Type B pancreatic cell (in vitro differentiated cells): ENCODE data around the gene HDAC8. TPM values are rescaled to one million over a fixed set of nuclear protein-coding genes. Genes with fewer than 3 reads are reported as not detected.
A peak's percentile ranks its signal among the peaks of the same experiment; 100 is the strongest.

Experiments
- DNase-seq: peaks from one replicate; pipeline ENCODE4 v3.0.0; 2021; ENCODE audit warnings: mixed read lengths; ENCODE audit not compliant: unreplicated experiment; ENCODE audit errors: extremely low spot score
- H3K27ac Mint-ChIP-seq: 2 replicates; pipeline ENCODE4 v1.8.0; 2021; ENCODE audit warnings: mild to moderate bottlenecking, mixed read lengths
- H3K27me3 Mint-ChIP-seq: 2 replicates; pipeline ENCODE4 v1.8.0; 2021; ENCODE audit warnings: mixed read lengths
- H3K36me3 Mint-ChIP-seq: 2 replicates; pipeline ENCODE4 v1.8.0; 2021; ENCODE audit warnings: mixed read lengths
- H3K4me1 Mint-ChIP-seq: one replicate; pipeline ENCODE4 v1.8.0; 2021; ENCODE audit warnings: mixed read lengths; ENCODE audit not compliant: unreplicated experiment
- H3K4me3 Mint-ChIP-seq: 2 replicates; pipeline ENCODE4 v1.8.0; 2021; ENCODE audit warnings: mild to moderate bottlenecking, mixed read lengths
- H3K9me3 Mint-ChIP-seq: 2 replicates; pipeline ENCODE4 v1.8.0; 2021; ENCODE audit warnings: mixed read lengths
- long read RNA-seq: library from polyadenylated mRNA; unstranded; transcript quantifications from one replicate; pipeline ENCODE4 v2.0.0, GENCODE V29; 2020
- total RNA-seq: library from RNA; stranded (reverse); gene quantifications from 2 replicates; pipeline ENCODE4 v1.2.1, GENCODE V29; 2021; ENCODE audit warnings: low replicate concordance
- TF ChIP-seq, protein P1 (sequence below): fragments of 200-600 bp; sonication (generic); conservative IDR thresholded peaks from 2 replicates; pipeline ENCODE4 v1.5.0; 2021; ENCODE audit warnings: antibody characterized with exemption, mild to moderate bottlenecking

HDAC8 gene
- 30.3 and 32.4 TPM in 2 replicates for total RNA-seq
- long read RNA-seq, transcript HDAC8-207 (11 exons, 2,110 nt): major isoform, 43 of 90 reads
- long read RNA-seq, transcript HDAC8-214 (8 exons, 2,373 nt): minor isoform, 28 of 90 reads
- long read RNA-seq, partial matches to known transcripts: 0 of 90 reads
- long read RNA-seq, other reads (novel, unspliced or antisense): 12 of 90 reads

DNA sequence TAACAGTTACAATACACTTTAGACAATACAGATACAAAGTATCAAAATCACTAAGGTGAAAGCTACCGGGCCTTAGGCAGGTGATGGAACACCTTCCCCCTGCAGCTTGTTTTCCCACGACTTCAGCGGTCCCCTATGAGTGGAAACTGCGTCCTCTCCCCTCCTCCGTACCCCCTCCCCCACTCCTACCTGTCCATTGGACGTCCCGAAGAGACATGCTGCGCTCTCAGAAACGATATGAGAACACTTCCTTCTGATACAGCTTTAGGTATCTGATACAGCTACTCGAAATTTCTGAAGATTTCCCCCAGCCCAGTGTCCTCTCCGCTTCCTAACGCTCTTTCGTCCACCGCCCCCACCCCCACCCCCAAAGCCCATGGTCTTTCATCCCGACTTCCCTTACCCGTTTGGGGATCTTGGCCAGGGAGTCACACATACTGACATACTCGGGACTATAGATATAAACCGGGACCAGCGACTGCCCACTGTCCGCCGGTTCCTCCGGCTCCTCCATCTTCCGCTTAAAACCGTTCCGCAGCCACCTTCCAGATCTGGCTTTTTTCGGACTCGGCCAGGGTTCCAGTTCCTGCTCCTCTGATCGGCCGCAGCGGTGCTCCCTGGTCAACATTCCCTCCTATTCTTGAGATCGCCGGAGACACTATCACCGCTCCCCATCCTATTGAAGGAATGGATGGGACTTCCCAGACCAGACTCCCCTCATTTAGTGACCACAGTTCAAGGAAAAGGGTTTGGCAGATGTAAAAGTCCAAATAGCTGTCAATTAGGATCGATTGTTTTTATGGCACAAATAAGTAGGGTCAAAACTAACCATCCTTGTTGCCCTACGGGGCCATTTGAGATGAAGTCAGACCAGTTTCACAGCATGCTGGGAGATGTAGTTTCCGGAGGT, at the start of gene HDAC8:
Gene HDAC8, minus strand, starts transcription at position 596 of the 910 bp plus-strand sequence. Its CDS starts 82 bp downstream, at position 514.
- H3K9me3 Mint-ChIP-seq: no peaks in the 10 kb centered on the region
- peak within 1 kb of the TSS; percentile 93 for H3K4me3 Mint-ChIP-seq
- peak within 1 kb of the TSS; percentile 83 for H3K27ac Mint-ChIP-seq
- no peak for DNase-seq
- H3K4me1 Mint-ChIP-seq: no peaks in the 10 kb centered on the region
- no peaks in the 10 kb centered on the region for H3K27me3 Mint-ChIP-seq
- H3K36me3 Mint-ChIP-seq: no peaks in the 10 kb centered on the region
- TF ChIP-seq, protein P1, sequence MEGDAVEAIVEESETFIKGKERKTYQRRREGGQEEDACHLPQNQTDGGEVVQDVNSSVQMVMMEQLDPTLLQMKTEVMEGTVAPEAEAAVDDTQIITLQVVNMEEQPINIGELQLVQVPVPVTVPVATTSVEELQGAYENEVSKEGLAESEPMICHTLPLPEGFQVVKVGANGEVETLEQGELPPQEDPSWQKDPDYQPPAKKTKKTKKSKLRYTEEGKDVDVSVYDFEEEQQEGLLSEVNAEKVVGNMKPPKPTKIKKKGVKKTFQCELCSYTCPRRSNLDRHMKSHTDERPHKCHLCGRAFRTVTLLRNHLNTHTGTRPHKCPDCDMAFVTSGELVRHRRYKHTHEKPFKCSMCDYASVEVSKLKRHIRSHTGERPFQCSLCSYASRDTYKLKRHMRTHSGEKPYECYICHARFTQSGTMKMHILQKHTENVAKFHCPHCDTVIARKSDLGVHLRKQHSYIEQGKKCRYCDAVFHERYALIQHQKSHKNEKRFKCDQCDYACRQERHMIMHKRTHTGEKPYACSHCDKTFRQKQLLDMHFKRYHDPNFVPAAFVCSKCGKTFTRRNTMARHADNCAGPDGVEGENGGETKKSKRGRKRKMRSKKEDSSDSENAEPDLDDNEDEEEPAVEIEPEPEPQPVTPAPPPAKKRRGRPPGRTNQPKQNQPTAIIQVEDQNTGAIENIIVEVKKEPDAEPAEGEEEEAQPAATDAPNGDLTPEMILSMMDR: no peak

DNA sequence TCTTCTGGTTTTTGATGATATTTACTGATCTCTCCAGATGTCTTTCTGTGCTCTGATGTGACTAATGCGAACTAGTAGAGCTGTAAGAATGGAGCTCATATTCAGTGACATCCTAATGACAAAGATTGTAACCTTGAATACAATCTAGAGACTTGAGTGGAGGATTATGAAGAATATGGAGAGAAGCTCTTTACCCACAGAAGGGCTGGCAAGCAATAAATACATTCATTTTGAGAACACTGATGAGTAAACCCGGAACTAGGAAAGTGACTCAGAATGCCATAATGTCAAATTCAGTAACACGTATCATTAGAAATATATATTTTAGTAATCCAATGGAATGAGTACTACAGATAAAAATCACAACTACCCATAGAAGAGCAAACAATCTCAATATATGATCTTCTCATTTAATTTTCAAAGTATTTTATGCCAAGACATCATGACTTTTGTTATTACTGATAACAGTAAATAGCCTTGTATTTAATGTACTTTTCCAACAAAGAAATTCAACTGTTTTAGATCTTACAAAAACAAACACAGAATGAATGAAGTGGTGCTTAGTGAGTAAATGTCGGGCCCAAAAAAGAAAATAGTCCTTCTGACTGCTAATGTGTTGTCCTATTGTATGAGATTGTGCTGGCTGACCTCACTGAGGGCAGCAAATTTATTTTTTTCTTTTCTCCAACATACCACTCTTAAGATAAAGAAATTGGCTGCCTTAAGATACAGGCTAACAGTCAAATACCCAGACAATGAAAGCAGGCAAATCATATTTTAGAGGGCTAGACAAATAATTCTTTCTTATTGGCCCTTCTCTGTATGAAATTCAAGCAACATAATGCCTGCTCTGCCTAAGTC, 49.2 kb upstream of the HDAC8 start:
- H3K36me3 Mint-ChIP-seq: peaks cover 6% of the 10 kb centered on the region
- H3K4me1 Mint-ChIP-seq: no peaks in the 10 kb centered on the region
- TF ChIP-seq, protein P1: no peak
- DNase-seq: no peak
- no peak overlapping the region for H3K4me3 Mint-ChIP-seq
- no peaks in the 10 kb centered on the region for H3K27me3 Mint-ChIP-seq
- no peaks in the 10 kb centered on the region for H3K9me3 Mint-ChIP-seq
- no peak overlapping the region for H3K27ac Mint-ChIP-seq

DNA sequence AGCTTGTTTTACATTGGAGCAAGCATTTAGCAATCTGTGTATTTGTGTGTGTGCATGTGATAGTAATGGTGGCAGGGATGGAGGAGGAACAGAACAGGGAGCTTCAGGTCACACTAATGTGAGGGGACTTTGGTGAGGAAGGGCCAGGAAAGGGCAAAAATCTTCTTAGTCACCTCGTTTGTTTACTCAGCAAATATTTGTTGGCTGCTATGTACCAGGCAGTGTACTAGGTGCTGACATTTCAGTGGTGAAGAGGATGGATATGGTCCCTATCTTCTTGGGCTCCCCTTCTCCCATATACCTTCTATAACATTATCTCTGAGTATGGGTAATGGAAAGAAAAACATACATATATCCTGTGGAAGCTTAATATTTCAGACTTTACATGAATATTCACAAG, 48.5 kb upstream of the HDAC8 start:
- TF ChIP-seq, protein P1: no peak
- DNase-seq: no peak
- H3K9me3 Mint-ChIP-seq: no peaks in the 10 kb centered on the region

DNA sequence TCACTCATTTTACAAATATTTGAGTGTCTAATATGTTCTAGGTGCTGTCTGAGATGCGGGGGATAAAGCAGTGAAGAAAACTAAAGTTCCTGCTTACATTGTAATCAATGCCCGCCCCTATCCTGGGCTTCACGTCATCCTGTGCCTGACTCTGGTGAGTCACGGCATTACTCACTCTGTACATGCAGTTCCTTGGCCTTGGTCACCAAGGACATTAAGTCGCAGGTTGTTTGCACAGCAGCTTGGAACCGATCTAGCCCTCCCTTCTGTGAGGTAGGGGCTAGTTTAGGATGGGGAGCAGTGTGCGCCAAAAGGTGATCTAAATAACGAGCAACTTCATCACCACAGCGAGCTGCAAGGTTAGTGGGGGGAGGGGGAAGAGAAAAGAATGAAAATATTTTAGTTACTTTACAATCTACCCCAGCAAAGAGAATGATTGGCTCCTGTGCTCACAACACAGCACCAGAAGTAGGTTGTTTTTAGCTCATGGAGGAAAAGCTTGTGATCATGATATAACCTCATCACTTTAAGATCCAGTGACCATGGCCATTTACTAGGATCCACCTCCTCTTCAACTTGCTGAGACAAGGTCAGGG, 48.0 kb upstream of the HDAC8 start:
- Mint-ChIP-seq H3K27me3 (no peaks in the 10 kb centered on the region), H3K4me3 (no peak overlapping the region), H3K9me3 (no peaks in the 10 kb centered on the region), H3K4me1 (no peaks in the 10 kb centered on the region), H3K36me3 (peaks cover 6% of the 10 kb centered on the region), H3K27ac (no peak overlapping the region)
- TF ChIP-seq, protein P1: no peak
- DNase-seq: no peak

More for the DNA sequence above, 48.5 kb upstream of the HDAC8 start:
- Mint-ChIP-seq H3K36me3 (peaks cover 6% of the 10 kb centered on the region), H3K27me3 (no peaks in the 10 kb centered on the region), H3K4me1 (no peaks in the 10 kb centered on the region), H3K4me3 (no peak overlapping the region), H3K27ac (no peak overlapping the region)

DNA sequence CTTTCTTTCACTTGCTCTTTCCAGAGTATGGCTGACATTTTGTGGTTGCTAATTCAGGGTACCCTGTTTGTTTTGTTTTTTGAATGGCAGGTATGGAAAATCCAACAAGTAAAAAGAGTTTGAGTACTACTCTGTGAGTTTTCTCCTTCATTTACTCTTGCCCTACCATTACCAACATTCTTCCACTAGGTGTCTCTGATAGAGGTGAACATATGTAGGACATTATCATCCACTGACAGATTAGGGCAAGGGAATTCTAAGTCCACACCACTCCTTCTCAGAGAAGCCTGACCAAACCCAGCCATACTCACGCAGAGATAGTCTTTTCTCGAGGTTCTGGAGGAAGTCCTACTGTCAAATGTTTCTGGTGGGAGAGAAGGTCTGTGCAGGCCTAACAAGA, 36.7 kb upstream of the HDAC8 start:
- Mint-ChIP-seq H3K4me3 (no peak overlapping the region), H3K27ac (no peak overlapping the region), H3K27me3 (no peaks in the 10 kb centered on the region), H3K4me1 (no peaks in the 10 kb centered on the region), H3K9me3 (no peaks in the 10 kb centered on the region), H3K36me3 (peaks cover 6% of the 10 kb centered on the region)
- no peak for DNase-seq
- TF ChIP-seq, protein P1: peak; percentile 13
